ENCODE results near the gene L3MBTL1.
"Not testable (repeated sequence)": the region's sequence is repeated elsewhere in the genome, so short reads cannot be mapped to it uniquely, and the experiment has no call there.

Gene L3MBTL1

DNA sequence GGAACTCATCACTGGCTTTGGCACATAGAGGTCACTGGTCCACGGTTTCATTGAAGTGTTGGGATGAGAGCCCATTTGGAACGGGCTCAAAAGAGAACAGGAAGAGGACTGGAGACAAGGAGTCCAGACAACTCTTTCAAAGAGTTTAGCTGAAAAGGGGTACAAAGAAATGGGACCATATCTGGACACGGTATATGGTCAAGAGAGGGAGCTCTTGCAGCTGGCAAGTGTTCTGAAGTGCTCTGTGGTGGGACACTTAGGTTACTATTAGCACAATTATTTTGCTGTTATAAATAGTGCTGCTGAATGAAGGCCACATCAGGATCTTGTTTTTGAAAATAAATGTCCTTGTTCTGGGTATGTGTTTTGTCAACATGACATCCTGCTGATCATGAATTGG lies 55.9 kb downstream of the L3MBTL1 start:
- no peak for DNase-seq

GRCh38 chr20:43563991-43564390 lies 56.5 kb downstream of the L3MBTL1 start:
- DNase-seq = no peak

DNA sequence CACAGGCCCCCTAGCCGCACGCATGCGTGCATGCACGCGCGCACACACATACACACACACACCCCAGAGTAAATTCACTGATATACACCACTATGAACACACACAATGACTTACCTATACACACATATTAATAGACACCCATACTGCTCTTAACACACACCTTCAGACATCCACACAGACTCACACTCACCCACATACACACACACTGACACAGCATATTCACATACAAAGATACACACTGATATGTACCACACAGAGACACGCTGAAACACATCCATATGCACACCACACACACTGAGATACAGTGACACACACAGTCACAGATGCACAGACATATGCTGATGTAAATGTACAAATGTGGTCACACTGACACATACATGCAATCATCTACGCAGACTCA lies 57.0 kb downstream of the L3MBTL1 start:
- DNase-seq = no peak

DNA sequence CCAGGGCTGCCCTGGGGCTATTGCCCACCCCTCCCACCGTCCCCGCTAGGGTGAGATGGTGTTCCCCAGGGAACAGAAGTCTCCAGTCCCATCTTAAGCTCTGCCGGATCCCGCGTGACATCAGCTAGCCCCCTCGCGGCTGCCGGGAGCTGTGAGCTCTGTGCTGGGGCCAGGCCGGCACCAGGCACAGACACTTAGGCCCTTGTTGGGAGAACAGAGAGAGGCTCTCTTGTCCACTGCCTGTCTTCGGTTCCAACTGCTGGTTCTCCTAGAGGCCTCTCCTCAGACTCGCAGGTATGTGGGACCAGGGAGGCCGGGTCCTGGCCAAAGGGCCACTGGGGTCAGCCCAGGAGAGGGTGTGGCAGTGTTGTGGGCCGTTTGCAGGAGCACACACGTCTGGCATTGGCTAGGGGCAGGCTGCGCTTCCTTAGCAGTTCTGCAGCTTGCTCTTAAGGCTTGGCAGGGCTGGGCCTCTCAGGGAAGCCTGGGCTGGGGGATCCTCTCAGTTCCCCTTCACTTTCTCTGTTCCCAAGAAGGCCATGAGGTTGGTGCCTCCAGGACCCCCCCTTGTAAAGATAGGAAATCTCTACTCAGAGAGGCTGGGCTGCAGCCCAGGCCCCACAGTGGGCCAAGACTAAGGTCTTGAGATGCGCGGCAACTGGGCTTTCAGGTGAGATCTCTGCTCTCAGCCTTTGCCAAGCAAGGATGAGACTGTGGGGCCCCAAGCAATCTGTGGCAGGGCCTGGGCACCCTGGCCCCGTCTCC lies 57.7 kb downstream of the L3MBTL1 start:
- no peak for DNase-seq

DNA sequence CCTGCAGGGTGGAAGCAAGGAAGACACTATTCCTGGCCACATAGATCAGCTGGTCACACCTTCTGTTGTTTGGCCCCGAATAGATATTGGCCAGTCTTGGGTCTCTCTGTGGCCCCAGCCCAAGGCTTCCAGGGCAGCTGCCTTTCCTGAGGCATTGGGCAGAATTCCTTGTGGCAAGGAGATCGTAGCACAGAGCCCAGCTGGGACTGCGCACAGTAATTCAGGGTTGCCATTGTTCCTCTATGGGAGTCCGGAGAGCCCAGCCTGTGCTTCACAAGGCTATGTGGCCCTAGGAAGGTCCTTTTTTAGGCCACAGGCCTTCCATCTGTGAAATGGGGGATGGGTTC lies 58.2 kb downstream of the L3MBTL1 start:
- DNase-seq = no peak

DNA sequence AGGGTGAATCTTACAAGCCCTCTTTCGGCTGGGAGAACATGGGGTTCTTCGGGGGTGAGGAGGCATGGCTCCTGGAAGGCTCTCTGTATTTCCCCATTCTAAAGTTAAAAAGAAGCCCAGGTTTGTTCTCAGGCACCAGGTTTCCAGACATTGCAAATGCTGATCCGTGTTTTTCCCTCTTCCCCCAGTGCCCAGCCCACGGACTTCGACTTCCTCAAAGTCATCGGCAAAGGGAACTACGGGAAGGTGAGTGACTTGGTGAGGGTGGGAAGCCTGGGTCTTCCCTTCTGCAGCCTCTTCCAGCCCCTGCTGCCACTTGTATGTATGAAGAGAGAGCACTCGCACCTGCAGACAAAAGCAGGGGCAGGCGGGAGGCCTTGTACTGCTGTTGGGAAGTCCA lies 60.0 kb downstream of the L3MBTL1 start:
- no peak for DNase-seq

- DNase-seq = no peak
These were observed 61.2 kb downstream of the L3MBTL1 start for GRCh38 chr20:43568706-43569105.

DNA sequence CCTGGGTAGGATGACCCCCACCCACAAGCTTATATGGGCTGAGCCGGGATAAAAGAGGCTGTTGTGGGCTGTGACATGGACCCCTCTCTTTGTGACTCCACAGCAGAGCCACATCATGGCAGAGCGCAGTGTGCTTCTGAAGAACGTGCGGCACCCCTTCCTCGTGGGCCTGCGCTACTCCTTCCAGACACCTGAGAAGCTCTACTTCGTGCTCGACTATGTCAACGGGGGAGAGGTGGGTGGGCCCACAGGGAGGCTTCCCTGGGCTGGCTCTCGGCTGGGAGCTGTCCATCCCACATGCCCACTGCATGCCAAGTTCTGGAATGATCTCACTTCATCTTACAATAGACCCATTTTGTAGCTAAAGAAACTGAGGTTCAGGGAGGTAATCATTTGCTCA lies 61.8 kb downstream of the L3MBTL1 start:
- DNase-seq = no peak

GRCh38 chr20:43570496-43570895 lies 63.0 kb downstream of the L3MBTL1 start:
- no peak for DNase-seq

- DNase-seq = no peak
These were observed 63.8 kb downstream of the L3MBTL1 start for GRCh38 chr20:43571310-43571709.

DNA sequence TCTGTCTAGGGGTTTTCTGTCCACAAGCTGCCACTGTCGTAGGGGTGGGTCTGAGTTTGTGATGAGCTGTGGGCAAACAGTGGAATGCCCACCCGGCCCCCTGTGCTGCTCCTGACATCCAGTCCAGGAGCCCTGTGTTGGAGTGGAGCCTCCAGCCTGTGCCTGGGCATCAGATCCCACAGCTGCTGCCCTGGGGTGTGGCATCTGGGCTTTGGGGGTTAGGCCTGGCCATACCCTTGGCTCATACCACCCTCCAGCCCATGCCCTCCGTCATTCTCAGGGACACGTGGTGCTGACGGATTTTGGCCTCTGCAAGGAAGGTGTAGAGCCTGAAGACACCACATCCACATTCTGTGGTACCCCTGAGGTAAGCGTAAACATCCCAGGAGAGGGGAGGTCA lies 64.3 kb downstream of the L3MBTL1 start:
- no peak for DNase-seq

GRCh38 chr20:43572891-43573290 lies 65.4 kb downstream of the L3MBTL1 start:
- no peak for DNase-seq

- DNase-seq = no peak
These were observed 68.6 kb downstream of the L3MBTL1 start for GRCh38 chr20:43576108-43576507.

GRCh38 chr20:43579861-43580793 lies 72.6 kb downstream of the L3MBTL1 start:
- no peak for DNase-seq

- DNase-seq = no peak
These were observed 75.8 kb downstream of the L3MBTL1 start for GRCh38 chr20:43583133-43583864.

DNA sequence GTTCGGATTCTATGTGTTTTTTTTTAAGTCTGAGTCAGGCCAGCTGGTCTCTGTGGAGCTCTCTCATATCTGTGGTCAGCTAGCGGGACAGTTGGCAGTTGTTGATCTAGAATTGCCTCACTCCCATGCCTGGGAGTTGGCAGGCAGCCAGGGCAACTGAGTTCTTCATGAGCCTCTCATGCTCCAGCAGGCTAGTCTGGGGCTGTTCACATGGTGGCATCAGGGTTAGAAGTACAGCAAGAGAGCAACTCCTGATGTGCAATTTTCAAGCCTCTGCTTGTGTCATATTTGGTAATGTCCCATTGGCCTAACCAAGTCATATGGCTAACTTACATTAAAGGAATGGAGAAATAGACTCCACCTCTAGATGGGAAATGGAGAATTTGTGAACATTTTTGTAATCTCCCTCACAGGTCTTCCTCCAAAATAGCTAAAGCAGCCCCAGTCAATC lies 76.5 kb downstream of the L3MBTL1 start:
- DNase-seq = peak; percentile 15

- no peak for DNase-seq
These were observed 77.1 kb downstream of the L3MBTL1 start for GRCh38 chr20:43584448-43585136.

GRCh38 chr20:43586641-43587040 lies 79.1 kb downstream of the L3MBTL1 start:
- DNase-seq = no peak

- not testable (repeated sequence) for DNase-seq
These were observed 81.0 kb downstream of the L3MBTL1 start for GRCh38 chr20:43588526-43588925.

DNA sequence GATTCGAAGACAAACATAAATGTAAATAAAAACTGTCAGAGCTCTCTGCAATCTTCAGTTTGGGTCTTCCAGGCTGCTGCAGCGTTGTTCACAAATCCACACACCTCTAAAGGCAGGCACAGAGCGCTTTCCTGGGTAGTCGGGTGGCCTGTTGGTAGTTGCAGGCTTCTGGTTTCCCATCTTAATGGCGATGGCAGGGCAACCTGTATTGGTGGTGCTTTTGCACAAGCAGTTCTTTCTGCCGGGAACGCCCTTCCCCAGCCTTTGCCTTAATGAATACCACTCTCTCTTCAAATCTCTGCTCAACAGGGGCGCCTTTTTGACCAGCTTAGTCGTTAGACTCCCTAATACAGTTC lies 82.5 kb downstream of the L3MBTL1 start:
- no peak for DNase-seq

DNA sequence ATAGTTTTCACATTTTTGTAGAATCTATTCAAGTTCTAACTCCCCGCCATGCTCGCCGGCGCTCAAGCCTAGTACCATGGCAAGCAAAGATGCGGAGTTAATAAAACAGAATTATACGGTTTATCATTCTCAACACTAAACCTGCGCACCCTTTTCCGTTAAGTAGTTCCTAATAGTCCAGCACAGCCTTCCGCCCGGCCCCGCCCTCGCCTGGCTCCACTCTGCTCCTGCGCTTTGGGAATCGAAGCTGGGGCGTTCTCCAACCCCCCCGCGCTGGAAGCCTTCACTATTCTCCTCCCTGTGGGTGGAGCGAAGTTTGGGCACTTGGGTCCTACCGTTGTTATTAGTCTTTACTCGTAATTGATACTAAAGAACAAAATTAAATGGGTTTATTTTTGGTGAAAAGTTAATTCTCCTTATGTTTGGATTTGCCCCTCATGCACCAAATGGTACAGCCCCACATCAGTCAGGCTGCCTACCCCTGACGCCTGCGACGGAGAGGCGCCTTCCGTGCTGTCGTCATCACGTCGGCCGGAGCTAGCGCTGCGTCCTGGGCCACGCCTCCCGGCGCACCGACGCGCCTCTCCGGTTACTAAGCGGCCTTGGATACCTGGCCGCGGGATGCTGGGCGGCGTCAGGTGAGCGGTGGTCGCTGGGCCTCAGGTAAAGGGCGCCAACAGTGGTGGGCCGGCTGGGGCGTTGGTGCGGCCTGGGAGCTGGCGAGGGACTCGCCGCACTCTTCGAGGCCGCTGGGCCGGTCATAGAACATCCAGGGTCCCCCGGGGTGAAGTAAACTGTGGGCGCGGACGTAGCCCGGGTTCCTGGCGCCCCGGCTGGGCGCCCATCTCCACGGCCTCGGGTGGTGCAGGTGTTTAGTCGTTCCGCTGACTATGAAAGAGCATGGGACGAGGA lies 83.2 kb downstream of the L3MBTL1 start, which contains the start of gene IFT52:
Gene IFT52 (plus strand): TSS at position 546 of the 912 bp plus-strand sequence. CDS start 3,762 bp downstream, outside the sequence.
- DNase-seq = peak; percentile 97

Measured in NCI-H2171 treated with DMSO at 0.1 percent for 48 hours (cell line).